Measurements from ENCODE around the gene PKP4. TPM values are rescaled to one million over a fixed set of nuclear protein-coding genes. Genes with fewer than 3 reads are reported as not detected.

PKP4 gene
- polyA plus RNA-seq, 1 experiment = 24.9 TPM

DNA sequence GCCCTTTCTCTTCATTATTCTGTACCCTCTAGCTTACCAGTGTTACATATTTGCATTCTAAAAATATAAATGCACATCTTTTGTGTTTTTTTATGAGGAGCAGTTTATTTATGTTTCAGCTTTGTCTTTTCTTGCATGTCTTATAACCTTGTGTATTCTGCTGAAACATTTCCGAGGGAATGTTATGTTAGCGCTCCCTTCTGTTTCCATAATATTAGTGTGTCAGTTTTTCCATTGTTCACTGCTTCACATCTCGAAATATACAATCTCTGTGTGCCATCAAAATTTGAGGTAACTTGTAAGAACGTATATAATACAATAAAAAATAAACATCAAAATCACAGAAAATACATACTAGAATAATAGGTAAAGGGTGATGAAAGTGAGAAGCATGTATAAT is 153.3 kb downstream of the PKP4 start:
- Histone ChIP-seq H3K4me3 (ENCODE audit: low read depth, low read length) (no peak overlapping the region), H3K27ac (ENCODE audit: low read depth, low read length) (no peak overlapping the region), H3K9me3 (ENCODE audit: control insufficient read depth, insufficient read depth, low read length) (no peaks in the 10 kb centered on the region), H3K27me3 (ENCODE audit: control insufficient read depth, insufficient read depth, low read length) (no peaks in the 10 kb centered on the region)
- no peak for DNase-seq (ENCODE audit: low read depth, low spot score)
- ChIA-PET POLR2A (no interaction called here), CTCF (no interaction called here)
- TF ChIP-seq, protein P1, sequence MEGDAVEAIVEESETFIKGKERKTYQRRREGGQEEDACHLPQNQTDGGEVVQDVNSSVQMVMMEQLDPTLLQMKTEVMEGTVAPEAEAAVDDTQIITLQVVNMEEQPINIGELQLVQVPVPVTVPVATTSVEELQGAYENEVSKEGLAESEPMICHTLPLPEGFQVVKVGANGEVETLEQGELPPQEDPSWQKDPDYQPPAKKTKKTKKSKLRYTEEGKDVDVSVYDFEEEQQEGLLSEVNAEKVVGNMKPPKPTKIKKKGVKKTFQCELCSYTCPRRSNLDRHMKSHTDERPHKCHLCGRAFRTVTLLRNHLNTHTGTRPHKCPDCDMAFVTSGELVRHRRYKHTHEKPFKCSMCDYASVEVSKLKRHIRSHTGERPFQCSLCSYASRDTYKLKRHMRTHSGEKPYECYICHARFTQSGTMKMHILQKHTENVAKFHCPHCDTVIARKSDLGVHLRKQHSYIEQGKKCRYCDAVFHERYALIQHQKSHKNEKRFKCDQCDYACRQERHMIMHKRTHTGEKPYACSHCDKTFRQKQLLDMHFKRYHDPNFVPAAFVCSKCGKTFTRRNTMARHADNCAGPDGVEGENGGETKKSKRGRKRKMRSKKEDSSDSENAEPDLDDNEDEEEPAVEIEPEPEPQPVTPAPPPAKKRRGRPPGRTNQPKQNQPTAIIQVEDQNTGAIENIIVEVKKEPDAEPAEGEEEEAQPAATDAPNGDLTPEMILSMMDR (IDR thresholded peaks at IDR 0.05; ENCODE audit: low read depth, low read length) = no peak

DNA sequence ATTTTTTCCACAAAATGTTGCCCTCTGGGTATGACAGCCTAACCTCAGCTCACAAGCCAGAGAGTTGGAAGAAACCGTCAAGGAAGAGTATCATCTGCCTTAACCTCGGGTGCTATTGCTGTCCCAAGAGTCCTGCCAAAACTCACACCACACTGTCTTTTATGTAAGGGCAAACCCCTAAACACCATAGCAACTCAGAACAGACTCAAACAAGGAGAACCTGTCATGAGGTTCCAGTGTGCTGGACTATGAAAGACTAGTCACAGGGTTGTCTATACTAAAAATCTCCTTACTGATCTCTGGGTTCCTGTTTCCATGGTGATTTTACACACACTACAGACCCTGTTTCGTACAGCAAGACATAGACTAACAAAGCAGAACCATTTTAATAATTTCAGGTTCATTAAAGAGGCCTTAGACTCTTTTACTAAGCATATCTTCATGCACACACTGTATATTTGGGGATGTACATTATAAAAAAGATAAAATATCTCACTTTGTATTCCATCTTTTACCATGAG is 159.8 kb downstream of the PKP4 start:
- Histone ChIP-seq H3K4me3 (ENCODE audit: low read depth, low read length) (no peak overlapping the region), H3K27ac (ENCODE audit: low read depth, low read length) (no peak overlapping the region), H3K27me3 (ENCODE audit: control insufficient read depth, insufficient read depth, low read length) (no peaks in the 10 kb centered on the region), H3K9me3 (ENCODE audit: control insufficient read depth, insufficient read depth, low read length) (no peaks in the 10 kb centered on the region)
- DNase-seq (ENCODE audit: low read depth, low spot score) = no peak
- ChIA-PET POLR2A (no interaction called here), CTCF (no interaction called here)
- TF ChIP-seq, protein P1 (IDR thresholded peaks at IDR 0.05; ENCODE audit: low read depth, low read length) = no peak

DNA sequence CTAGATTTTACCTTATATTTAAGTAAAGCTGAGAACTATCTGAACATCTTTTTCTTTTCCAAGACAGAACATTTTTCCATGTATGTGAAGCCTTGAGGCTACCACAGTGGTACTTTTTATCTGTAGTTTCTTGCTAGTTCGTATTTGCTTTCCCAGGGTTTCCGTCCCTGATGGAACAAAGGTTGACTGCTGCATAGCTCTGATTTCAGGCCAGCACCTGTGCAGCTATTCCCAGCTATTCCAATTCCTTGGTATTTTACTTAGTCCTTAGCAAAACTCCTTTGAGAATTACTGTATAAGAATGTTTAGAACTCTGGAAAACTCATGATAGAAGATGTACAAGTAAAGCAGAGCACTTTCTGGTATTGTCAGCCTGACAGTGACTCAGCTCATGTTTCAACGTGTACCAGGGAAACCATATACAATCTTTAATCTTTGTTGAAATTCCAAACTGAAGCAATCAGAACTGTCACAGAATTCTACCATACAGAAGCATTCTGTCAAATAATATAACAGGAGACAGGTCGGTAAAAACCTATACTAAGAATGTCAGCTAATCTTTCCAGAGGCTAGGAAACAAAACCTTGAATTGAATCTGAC is 162.2 kb downstream of the PKP4 start:
- no peaks in the 10 kb centered on the region for H3K27me3 ChIP-seq (ENCODE audit: control insufficient read depth, insufficient read depth, low read length)
- H3K27ac ChIP-seq (ENCODE audit: low read depth, low read length) = no peak overlapping the region
- ChIA-PET POLR2A (interaction anchor here (0.8 kb wide), 1 partner anchor 18 kb away, joined by 3 read pairs; no protein-coding TSS in a partner anchor), CTCF (interaction anchor here (0.5 to 1.5 kb wide), 6 partner anchors 11 to 440 kb away, joined by 3 to 8 read pairs (median 4); no protein-coding TSS in a partner anchor)
- TF ChIP-seq, protein P1 (IDR thresholded peaks at IDR 0.05; ENCODE audit: low read depth, low read length) = no peak
- DNase-seq (ENCODE audit: low read depth, low spot score) = no peak
- H3K9me3 ChIP-seq (ENCODE audit: control insufficient read depth, insufficient read depth, low read length) = no peaks in the 10 kb centered on the region
- H3K4me3 ChIP-seq (ENCODE audit: low read depth, low read length) = no peak overlapping the region

DNA sequence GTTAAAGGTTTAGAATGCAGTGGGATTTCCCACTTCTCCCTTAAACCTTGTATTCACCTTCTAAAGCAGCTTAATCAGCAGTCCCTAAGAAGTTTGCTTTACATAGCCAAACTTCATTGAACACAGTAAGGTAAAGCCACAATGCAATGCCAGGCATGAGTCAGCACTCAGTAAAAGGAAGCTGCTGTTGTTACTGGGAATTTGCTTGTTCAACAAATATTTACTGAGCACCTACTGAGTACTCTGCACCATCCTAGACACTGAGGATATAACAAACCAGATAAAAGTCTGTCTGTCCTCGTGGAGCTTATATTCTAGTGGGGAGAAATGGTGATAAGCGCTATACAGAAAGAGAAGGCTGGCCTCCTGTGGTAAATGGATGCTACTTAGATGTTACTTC is 162.7 kb downstream of the PKP4 start:
- Histone ChIP-seq H3K27ac (ENCODE audit: low read depth, low read length) (no peak overlapping the region), H3K27me3 (ENCODE audit: control insufficient read depth, insufficient read depth, low read length) (no peaks in the 10 kb centered on the region), H3K4me3 (ENCODE audit: low read depth, low read length) (no peak overlapping the region), H3K9me3 (ENCODE audit: control insufficient read depth, insufficient read depth, low read length) (no peaks in the 10 kb centered on the region)
- TF ChIP-seq, protein P1 (IDR thresholded peaks at IDR 0.05; ENCODE audit: low read depth, low read length) = no peak
- ChIA-PET POLR2A (no interaction called here), CTCF (interaction anchor here (1.1 to 1.5 kb wide), 4 partner anchors 47 to 440 kb away, joined by 3 to 8 read pairs (median 4); no protein-coding TSS in a partner anchor)
- no peak for DNase-seq (ENCODE audit: low read depth, low spot score)

DNA sequence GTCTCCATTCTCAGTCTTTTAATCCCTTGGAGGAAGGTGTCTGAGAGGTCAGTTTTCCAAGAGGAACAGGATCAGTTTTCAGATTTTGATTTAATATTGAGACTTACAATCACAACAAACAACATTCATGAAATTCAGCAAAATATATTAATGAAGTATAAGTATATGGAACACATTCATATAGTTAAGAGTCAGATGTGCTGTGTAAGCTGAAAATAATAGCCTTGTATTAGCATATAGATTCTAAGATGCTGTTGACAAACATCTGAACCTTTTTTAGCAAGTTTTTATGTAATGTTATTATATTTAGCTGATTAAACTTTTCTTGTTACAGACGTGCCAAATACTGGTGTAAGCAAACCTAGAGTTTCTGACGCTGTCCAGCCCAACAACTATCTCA is 163.9 kb downstream of the PKP4 start:
- H3K27me3 ChIP-seq (ENCODE audit: control insufficient read depth, insufficient read depth, low read length) = no peaks in the 10 kb centered on the region
- ChIA-PET CTCF (interaction anchor here (1.0 to 2.1 kb wide), 2 partner anchors 16 to 164 kb away, joined by 3 to 7 read pairs; partner anchors contain the start of genes CCDC148 and PKP4), POLR2A (no interaction called here)
- DNase-seq (ENCODE audit: low read depth, low spot score) = no peak
- H3K27ac ChIP-seq (ENCODE audit: low read depth, low read length) = no peak overlapping the region
- no peaks in the 10 kb centered on the region for H3K9me3 ChIP-seq (ENCODE audit: control insufficient read depth, insufficient read depth, low read length)
- no peak overlapping the region for H3K4me3 ChIP-seq (ENCODE audit: low read depth, low read length)
- TF ChIP-seq, protein P1 (IDR thresholded peaks at IDR 0.05; ENCODE audit: low read depth, low read length) = no peak

Measured in AG04450 (cell line).